Thoracic aorta (tissue), 2 donors: Measurements from ENCODE around the gene ACSF2. TPM values are rescaled to one million over a fixed set of nuclear protein-coding genes. Genes with fewer than 3 reads are reported as not detected.

Source experiments
- ATAC-seq: fragments of 150-250 bp; one replicate; pipeline ENCODE4 v1.8.0; 2017; ENCODE audit warnings: low read depth; ENCODE audit not compliant: insufficient number of reproducible peaks, low FRiP score
- DNase-seq: peaks from one replicate; pipeline ENCODE4 v3.0.0-alpha.2; 2020; ENCODE audit warnings: low spot score
- H3K27ac ChIP-seq, 2 donors: fragments of 200-600 bp; sonication (generic); 1 replicate in 1 of 2; 2 replicates in 1 of 2; pipeline ENCODE4 v1.5.1; 2016; ENCODE audit warnings: mild to moderate bottlenecking in 2 of 2, moderate library complexity in 2 of 2
- H3K27me3 ChIP-seq: fragments of 200-600 bp; sonication (generic); replicated peaks from 2 replicates; pipeline ENCODE4 v1.6.0; 2016; ENCODE audit warnings: mild to moderate bottlenecking; ENCODE audit not compliant: insufficient read depth
- H3K36me3 ChIP-seq: fragments of 200-600 bp; sonication (generic); one replicate; pipeline ENCODE4 v1.5.1; 2016
- H3K4me1 ChIP-seq, 2 donors: fragments of 200-600 bp; sonication (generic); 1 replicate in 1 of 2; 2 replicates in 1 of 2; pipeline versions ENCODE4 v1.5.1 to v1.6.0; 2016; ENCODE audit warnings: low read depth in 2 of 2, mild to moderate bottlenecking in 1 of 2; ENCODE audit not compliant: control insufficient read depth in 1 of 2
- H3K4me3 ChIP-seq: fragments of 200-600 bp; sonication (generic); 2 replicates; pipeline ENCODE4 v1.5.1; 2016; ENCODE audit warnings: mild to moderate bottlenecking
- H3K9me3 ChIP-seq: fragments of 200-600 bp; sonication (generic); 2 replicates; pipeline ENCODE4 v1.5.1; 2016
- total RNA-seq, 2 donors: library from RNA; depleted of rRNA; stranded (reverse); fragments of >200 nt; gene quantifications; one replicate each; pipeline versions ENCODE4 v1.1.0 to v1.2.3, GENCODE V29; 2016
- TF ChIP-seq, protein P1 (sequence below): fragments of 200-600 bp; sonication (generic); IDR thresholded peaks from one replicate; pipeline ENCODE4 v1.5.1; 2019; ENCODE audit warnings: antibody characterized with exemption

The ACSF2 gene
- total RNA-seq, 2 donors from 2014 or later = 11.1 to 41.6 TPM

DNA sequence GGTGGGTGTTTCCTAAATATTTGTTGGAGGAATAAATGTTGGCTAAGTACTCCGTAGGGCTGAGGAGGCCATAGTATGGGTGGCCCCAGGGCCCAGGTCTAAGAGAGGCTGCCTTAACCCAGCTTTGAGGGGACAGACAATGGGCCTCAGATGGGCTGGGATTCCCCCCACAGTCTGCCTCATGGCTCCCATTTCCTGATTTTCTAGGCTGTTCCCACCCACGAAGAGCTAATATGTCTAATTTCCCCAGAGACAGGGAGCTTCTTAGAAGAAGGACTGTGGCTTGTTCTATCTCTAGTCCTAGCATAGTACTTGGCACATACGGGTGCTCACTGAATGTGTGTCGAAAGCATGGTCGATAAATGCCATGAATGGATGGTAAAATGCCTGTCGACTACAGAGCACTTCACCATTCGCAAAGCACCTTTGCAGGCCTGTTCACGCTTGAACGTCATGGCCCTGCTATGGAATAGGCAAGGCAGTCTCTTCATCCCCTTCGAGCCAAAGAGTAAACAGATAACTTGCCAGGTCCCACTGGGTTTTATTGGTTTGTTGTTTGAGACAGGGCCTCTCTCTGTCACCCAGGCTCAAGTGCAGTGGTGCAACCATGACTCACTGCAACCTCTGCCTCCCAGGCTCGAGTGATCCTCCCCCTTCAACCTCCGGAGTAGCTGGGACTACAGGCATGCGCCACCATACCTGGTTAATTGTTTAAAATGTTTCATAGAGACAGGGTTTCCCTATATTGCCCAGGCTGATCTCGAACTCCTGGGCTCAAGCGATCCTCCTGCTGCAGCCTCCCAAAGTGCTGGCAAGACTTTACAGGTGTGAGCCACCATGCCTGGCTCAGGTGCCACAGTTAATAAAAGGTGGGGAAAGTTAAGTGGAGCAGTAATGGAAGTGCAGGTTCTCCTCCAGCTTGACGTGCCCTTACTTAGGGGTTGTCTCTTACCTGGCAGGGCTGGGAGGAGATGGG is 33.0 kb downstream of the ACSF2 start:
- no peak overlapping the region for H3K27ac ChIP-seq
- no peaks in the 10 kb centered on the region for H3K9me3 ChIP-seq
- no peaks in the 10 kb centered on the region for H3K27me3 ChIP-seq
- ATAC-seq = no peak
- H3K36me3 ChIP-seq = no peaks in the 10 kb centered on the region
- DNase-seq = no peak
- TF ChIP-seq, protein P1, sequence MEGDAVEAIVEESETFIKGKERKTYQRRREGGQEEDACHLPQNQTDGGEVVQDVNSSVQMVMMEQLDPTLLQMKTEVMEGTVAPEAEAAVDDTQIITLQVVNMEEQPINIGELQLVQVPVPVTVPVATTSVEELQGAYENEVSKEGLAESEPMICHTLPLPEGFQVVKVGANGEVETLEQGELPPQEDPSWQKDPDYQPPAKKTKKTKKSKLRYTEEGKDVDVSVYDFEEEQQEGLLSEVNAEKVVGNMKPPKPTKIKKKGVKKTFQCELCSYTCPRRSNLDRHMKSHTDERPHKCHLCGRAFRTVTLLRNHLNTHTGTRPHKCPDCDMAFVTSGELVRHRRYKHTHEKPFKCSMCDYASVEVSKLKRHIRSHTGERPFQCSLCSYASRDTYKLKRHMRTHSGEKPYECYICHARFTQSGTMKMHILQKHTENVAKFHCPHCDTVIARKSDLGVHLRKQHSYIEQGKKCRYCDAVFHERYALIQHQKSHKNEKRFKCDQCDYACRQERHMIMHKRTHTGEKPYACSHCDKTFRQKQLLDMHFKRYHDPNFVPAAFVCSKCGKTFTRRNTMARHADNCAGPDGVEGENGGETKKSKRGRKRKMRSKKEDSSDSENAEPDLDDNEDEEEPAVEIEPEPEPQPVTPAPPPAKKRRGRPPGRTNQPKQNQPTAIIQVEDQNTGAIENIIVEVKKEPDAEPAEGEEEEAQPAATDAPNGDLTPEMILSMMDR = no peak
- no peaks in the 10 kb centered on the region for H3K4me1 ChIP-seq
- H3K4me3 ChIP-seq = no peak overlapping the region

DNA sequence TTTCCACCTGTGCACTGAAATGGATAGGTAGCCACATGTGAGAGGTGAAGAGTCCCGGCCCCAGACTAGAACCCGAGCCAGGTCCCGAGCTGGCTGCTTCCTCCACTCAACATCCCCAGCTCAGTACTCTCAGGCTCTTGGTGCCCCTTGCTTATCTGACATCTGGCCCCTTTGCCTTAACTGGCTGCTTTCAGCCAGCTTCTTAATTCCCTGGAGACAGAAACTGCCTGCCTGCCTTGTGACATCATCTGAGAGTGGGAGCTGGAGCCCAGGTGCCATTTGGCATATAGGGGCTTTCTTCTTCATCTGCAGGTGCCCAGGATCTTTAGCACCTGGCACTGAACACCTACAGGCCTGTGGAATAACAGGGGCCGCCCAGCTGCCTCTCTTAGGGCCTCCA is 33.7 kb downstream of the ACSF2 start:
- Histone ChIP-seq H3K9me3 (no peaks in the 10 kb centered on the region), H3K4me1 (no peaks in the 10 kb centered on the region), H3K27me3 (no peaks in the 10 kb centered on the region), H3K27ac (no peak overlapping the region), H3K4me3 (no peak overlapping the region), H3K36me3 (no peaks in the 10 kb centered on the region)
- ATAC-seq (no peak), DNase-seq (no peak)
- TF ChIP-seq, protein P1 = no peak

DNA sequence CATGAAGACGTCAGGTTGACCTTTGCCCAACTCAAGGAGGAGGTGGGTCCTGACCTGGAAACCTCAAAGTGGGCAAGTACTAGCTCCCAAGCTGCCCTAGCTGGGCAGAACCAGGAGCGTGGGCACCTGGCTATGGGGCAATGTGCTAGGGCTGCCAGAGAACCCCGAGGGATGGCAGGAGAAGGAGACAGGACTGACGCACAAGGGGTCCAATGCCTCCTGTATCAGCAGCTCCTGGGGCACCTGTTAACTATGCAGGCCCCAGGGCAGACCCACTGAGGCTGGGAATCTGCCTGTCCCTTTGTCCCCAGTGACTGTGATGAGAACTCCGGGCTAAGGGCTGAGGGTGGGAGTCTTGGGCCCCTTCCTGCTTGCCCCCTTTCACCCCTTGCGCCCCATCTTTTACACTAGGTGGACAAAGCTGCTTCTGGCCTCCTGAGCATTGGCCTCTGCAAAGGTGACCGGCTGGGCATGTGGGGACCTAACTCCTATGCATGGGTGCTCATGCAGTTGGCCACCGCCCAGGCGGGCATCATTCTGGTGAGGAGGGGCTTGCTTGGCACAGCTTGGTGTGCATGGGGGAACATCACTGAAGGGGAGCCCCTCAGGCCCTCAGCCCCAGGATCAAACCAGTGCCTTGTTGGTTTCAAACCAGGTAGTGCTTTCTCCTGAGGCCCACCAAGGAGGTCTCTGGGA is 35.0 kb downstream of the ACSF2 start:
- H3K9me3 ChIP-seq = no peaks in the 10 kb centered on the region
- no peak overlapping the region for H3K27ac ChIP-seq
- H3K4me3 ChIP-seq = no peak overlapping the region
- H3K27me3 ChIP-seq = no peaks in the 10 kb centered on the region
- no peak for DNase-seq
- no peak for ATAC-seq
- TF ChIP-seq, protein P1 = no peak
- no peaks in the 10 kb centered on the region for H3K36me3 ChIP-seq
- no peaks in the 10 kb centered on the region for H3K4me1 ChIP-seq

DNA sequence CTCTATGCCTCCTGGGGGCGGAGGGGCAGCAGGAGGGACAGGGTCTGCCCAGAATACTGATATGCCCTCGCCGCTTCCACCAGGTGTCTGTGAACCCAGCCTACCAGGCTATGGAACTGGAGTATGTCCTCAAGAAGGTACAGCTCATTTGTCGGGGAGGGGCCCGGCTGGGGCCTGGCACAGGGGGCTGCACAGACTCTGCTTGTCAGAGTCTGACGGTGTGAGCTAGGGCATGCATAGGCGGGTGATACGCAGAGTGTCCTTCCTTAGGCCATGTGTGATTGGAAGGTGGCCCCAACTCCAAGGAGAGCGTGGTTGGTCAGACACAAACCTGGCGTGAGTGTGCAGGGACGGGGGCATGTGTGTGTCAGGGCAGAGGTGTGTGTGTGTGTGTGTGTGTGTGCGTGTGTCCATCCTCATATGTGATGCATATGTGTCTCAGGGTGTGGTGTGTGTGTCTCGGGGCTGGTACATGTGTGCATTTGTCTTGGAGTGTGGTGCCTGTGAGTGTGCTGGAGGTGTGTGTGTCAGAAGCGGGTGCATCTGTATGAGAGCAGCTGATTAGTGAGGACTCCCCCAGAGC is 35.6 kb downstream of the ACSF2 start:
- no peak overlapping the region for H3K27ac ChIP-seq
- no peaks in the 10 kb centered on the region for H3K36me3 ChIP-seq
- H3K27me3 ChIP-seq = no peaks in the 10 kb centered on the region
- H3K4me1 ChIP-seq = no peaks in the 10 kb centered on the region
- TF ChIP-seq, protein P1 = no peak
- H3K9me3 ChIP-seq = no peaks in the 10 kb centered on the region
- H3K4me3 ChIP-seq = no peak overlapping the region
- no peak for ATAC-seq
- no peak for DNase-seq

DNA sequence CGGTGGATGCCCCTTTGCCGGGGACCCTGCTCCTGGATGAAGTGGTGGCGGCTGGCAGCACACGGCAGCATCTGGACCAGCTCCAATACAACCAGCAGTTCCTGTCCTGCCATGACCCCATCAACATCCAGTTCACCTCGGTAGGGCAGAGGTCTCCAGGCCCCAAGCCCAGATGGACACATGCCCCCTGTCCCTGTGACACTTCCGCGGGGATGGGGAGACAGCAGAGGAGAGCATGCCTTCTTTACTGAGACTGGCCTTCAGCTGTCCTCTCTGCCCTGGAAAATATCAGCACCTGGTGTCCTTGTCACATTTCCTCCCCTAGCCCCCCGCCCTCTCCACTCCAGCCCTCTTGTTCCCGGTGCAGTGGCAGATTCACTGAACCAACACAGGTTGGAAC is 36.4 kb downstream of the ACSF2 start:
- no peaks in the 10 kb centered on the region for H3K9me3 ChIP-seq
- H3K27ac ChIP-seq = no peak overlapping the region
- H3K27me3 ChIP-seq = no peaks in the 10 kb centered on the region
- no peaks in the 10 kb centered on the region for H3K4me1 ChIP-seq
- H3K4me3 ChIP-seq = no peak overlapping the region
- DNase-seq = no peak
- TF ChIP-seq, protein P1 = no peak
- H3K36me3 ChIP-seq = no peaks in the 10 kb centered on the region
- ATAC-seq = no peak
